ENCODE results near the gene CENPL.
A peak's percentile ranks its signal among the peaks of the same experiment; 100 is the strongest.

The CENPL gene, protein sequence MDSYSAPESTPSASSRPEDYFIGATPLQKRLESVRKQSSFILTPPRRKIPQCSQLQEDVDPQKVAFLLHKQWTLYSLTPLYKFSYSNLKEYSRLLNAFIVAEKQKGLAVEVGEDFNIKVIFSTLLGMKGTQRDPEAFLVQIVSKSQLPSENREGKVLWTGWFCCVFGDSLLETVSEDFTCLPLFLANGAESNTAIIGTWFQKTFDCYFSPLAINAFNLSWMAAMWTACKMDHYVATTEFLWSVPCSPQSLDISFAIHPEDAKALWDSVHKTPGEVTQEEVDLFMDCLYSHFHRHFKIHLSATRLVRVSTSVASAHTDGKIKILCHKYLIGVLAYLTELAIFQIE

DNA sequence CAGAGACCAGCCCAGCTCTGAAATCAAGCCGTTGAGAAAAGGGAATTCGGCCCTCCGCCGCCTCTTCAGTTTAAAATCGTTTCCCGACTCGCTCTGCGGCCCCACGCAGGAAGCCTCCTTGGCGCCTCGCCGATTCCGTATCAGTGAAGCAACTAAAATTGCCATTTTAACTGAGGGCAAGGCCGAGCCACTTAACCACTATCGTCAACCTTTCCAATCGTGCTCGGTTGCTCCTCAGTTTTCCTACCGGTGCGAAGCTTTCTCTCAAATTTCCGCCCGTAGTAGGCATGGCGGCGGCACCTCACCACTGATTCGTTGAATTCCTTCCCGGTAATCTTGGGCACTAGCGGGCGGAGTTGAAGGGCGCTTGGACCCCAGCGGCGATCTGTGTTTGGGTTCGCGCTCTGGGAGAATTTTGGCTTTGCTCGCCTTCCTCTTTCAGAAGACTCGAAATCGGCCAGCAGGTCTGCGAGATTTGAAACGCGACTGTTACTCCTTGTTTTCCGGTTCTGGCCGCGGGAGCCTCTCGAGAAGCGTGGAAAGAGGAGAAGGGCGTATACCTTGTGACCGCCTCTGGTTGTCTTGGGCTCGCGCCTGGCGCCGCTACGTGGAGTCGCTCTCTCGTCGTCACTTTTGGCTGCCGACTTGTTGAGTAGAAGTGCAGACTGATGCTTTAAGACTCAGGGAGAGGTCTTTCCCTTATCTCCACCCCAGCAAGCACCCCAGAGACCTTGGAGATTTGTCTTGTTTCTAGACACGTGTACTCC is at the start of gene CENPL, which contains the start of gene DARS2:
TSS of gene CENPL (minus strand) at position 569 of the 767 bp plus-strand sequence. CDS start 13,584 bp downstream, outside the sequence.
TSS of gene DARS2 (plus strand) at position 359 of the 767 bp plus-strand sequence. CDS start 557 bp downstream, outside the sequence.
- peak within 1 kb of the TSS; percentile 84 for H3K4me3 ChIP-seq (ENCODE audit: low read depth, low read length)
- H3K9me3 ChIP-seq (ENCODE audit: control insufficient read depth, insufficient read depth, low read length): no peaks in the 10 kb centered on the region
- H3K27me3 ChIP-seq (ENCODE audit: control insufficient read depth, insufficient read depth, low read length): no peaks in the 10 kb centered on the region
- peak within 1 kb of the TSS; percentile 89 for H3K9ac ChIP-seq (ENCODE audit: low read depth, low read length)
- H3K36me3 ChIP-seq (ENCODE audit: control insufficient read depth, insufficient read depth, low read length): no peaks in the 10 kb centered on the region
- peaks cover 2% of the 10 kb centered on the region for H3K4me1 ChIP-seq (ENCODE audit: control insufficient read depth, insufficient read depth, low read length)

DNA sequence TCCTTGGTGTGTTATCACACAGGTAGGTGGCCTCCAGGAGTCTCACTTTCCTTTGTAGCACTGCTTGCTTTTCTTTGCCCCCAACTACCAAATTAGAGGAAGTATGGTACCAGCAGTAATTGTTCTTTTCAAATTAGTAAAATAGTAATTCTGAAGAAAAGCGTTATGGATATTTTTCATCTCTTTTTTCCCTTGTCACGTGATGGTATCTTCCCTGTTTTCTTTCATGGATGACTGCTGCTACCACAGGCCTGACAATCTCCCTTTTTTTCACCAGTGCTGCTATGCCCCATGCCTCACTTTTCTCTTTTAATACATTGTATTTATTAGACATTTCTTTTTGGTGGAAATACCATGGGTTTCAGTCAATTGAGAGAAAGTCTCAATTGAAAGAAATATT is 46.8 kb upstream of the CENPL start:
- Histone ChIP-seq H3K4me3 (ENCODE audit: low read depth, low read length) (no peak overlapping the region), H3K9me3 (ENCODE audit: control insufficient read depth, insufficient read depth, low read length) (no peaks in the 10 kb centered on the region), H3K27me3 (ENCODE audit: control insufficient read depth, insufficient read depth, low read length) (no peaks in the 10 kb centered on the region), H3K36me3 (ENCODE audit: control insufficient read depth, insufficient read depth, low read length) (peaks cover 17% of the 10 kb centered on the region), H3K4me1 (ENCODE audit: control insufficient read depth, insufficient read depth, low read length) (no peaks in the 10 kb centered on the region), H3K9ac (ENCODE audit: low read depth, low read length) (no peak overlapping the region)

DNA sequence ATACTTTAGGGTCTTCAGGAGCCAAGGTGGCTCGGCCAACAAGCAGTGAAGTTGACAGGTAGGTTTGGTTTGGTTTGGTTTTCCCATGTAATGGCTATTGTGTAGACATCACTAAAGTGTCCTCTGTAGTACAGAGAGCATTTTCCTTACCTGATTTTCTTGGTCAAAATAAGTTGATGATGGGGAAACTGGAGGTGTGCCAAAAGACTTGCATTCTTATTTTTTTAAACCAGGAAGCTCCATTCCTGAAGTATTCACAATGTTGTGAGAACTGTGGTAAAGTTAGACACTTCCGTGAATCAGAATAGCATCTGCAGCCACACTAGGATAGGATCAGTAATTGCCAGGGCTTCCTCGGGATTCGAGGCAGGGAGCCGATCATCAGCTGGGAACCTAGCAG is 46.4 kb upstream of the CENPL start:
- Histone ChIP-seq H3K4me1 (ENCODE audit: control insufficient read depth, insufficient read depth, low read length) (no peaks in the 10 kb centered on the region), H3K9me3 (ENCODE audit: control insufficient read depth, insufficient read depth, low read length) (no peaks in the 10 kb centered on the region), H3K36me3 (ENCODE audit: control insufficient read depth, insufficient read depth, low read length) (peaks cover 18% of the 10 kb centered on the region), H3K9ac (ENCODE audit: low read depth, low read length) (no peak overlapping the region), H3K4me3 (ENCODE audit: low read depth, low read length) (no peak overlapping the region), H3K27me3 (ENCODE audit: control insufficient read depth, insufficient read depth, low read length) (no peaks in the 10 kb centered on the region)

DNA sequence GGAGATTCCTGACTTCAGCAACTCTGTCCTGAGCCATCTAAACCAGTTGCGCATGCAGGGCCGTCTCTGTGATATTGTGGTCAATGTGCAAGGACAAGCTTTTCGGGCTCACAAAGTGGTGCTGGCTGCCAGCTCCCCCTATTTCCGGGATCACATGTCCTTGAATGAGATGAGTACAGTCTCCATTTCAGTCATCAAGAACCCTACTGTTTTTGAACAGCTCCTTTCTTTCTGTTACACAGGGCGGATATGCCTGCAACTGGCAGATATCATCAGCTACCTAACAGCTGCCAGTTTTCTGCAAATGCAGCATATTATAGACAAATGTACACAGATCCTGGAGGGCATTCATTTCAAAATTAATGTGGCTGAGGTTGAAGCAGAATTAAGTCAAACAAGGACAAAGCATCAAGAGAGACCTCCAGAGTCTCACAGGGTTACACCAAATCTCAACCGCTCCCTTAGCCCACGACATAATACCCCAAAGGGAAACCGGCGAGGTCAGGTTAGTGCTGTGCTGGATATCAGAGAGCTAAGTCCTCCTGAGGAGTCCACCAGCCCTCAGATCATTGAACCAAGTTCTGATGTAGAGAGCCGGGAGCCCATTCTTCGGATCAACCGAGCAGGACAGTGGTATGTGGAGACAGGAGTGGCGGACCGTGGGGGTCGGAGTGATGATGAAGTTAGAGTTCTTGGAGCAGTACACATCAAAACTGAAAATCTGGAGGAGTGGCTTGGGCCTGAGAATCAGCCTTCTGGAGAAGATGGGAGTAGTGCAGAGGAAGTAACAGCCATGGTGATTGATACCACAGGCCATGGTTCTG is 45.8 kb upstream of the CENPL start:
- no peak overlapping the region for H3K4me3 ChIP-seq (ENCODE audit: low read depth, low read length)
- H3K9me3 ChIP-seq (ENCODE audit: control insufficient read depth, insufficient read depth, low read length): no peaks in the 10 kb centered on the region
- peaks cover 1% of the 10 kb centered on the region for H3K4me1 ChIP-seq (ENCODE audit: control insufficient read depth, insufficient read depth, low read length)
- no peaks in the 10 kb centered on the region for H3K27me3 ChIP-seq (ENCODE audit: control insufficient read depth, insufficient read depth, low read length)
- peaks cover 24% of the 10 kb centered on the region for H3K36me3 ChIP-seq (ENCODE audit: control insufficient read depth, insufficient read depth, low read length)
- H3K9ac ChIP-seq (ENCODE audit: low read depth, low read length): no peak overlapping the region

DNA sequence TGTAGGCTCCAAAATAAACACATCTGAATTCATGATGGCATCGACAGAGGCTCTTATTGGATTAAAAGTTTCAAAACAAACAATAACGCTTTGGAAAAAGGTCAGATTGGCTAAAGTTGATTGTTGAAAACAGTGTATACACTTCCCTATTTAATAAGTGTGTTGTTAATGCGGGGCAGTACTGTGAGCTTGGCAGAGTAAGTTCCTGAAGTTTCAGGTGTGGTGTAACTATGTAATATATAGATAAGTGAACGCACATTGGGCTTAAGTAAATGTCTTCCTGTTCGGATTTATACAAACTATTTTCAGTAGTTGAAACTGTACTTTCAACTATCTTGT is 44.3 kb upstream of the CENPL start:
- H3K4me1 ChIP-seq (ENCODE audit: control insufficient read depth, insufficient read depth, low read length): peaks cover 3% of the 10 kb centered on the region
- H3K9me3 ChIP-seq (ENCODE audit: control insufficient read depth, insufficient read depth, low read length): no peaks in the 10 kb centered on the region
- peak overlapping the region; percentile 85 for H3K4me3 ChIP-seq (ENCODE audit: low read depth, low read length)
- peaks cover 39% of the 10 kb centered on the region for H3K36me3 ChIP-seq (ENCODE audit: control insufficient read depth, insufficient read depth, low read length)
- no peaks in the 10 kb centered on the region for H3K27me3 ChIP-seq (ENCODE audit: control insufficient read depth, insufficient read depth, low read length)
- peak overlapping the region; percentile 76 for H3K9ac ChIP-seq (ENCODE audit: low read depth, low read length)

DNA sequence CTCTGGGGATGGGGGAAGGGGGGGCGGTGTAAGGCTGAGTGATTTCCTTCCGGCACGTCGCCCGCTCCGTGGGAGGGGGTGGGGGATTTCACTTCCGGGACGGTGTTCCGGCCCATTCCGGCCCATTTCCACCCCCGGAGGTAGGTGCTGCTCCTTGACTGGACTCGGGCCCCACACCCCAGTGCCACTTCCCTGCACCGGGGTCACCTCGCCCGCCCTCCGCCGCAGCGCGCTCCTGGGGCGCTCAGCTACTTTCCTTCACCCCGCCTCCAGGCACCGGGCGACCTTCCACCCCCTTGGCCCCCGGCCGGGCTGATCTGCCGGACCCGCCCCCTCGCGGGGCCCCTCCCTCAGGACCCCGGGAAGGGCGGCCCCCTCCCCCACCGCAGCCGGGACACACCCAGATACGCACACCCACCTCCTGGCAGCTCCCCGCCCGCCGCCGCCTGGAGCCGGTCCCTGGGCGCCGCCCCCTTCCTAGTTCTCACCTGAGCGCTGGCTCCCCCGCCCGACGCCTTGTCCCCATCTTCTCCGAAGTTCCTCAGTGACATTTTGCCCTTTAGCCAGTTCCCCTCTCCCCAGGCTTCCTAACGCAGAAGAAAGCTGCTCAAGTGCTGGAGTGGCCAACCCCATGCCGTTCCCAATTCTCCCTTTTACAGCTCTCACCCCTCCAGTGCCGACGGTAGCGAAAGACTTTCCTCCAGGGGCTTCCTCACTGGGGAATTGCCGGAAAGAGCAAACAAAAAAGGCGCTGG is 43.8 kb upstream of the CENPL start, which contains the start of gene ZBTB37:
TSS of gene ZBTB37 (plus strand) at position 115 of the 755 bp plus-strand sequence. CDS start 1,846 bp downstream, outside the sequence.
- Histone ChIP-seq H3K36me3 (ENCODE audit: control insufficient read depth, insufficient read depth, low read length) (peaks cover 43% of the 10 kb centered on the region), H3K27me3 (ENCODE audit: control insufficient read depth, insufficient read depth, low read length) (no peaks in the 10 kb centered on the region), H3K4me1 (ENCODE audit: control insufficient read depth, insufficient read depth, low read length) (peaks cover 3% of the 10 kb centered on the region), H3K9ac (ENCODE audit: low read depth, low read length) (peak within 1 kb of the TSS; percentile 99), H3K9me3 (ENCODE audit: control insufficient read depth, insufficient read depth, low read length) (no peaks in the 10 kb centered on the region), H3K4me3 (ENCODE audit: low read depth, low read length) (peak within 1 kb of the TSS; percentile 99)

DNA sequence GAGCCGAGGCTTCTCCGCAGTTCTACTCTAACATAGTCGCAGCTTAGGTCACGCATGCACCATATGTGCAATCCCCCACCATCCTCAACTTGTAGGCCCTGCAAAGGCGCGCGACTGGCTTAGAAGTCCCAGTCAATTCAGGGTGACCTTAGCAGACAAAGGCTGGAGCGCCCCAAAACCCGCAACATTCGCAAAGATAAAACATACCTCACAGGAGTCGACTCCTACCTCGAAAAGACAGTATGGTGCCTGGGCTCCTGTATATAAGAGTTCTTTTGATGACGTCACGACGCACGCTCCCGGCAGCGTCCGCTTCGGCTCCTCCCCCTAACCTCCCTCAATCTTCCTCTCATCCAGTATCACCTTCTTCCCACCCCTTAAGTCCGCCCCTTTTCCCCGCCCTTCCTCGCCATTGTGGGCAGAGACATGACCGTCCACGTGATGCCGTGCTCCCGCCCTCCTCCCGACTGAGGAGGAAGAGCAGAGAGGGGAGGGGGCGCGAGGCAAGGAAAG is 43.1 kb upstream of the CENPL start, which contains the start of gene GAS5:
TSS of gene GAS5 (minus strand) at position 237 of the 513 bp plus-strand sequence.
- H3K27me3 ChIP-seq (ENCODE audit: control insufficient read depth, insufficient read depth, low read length): no peaks in the 10 kb centered on the region
- H3K9me3 ChIP-seq (ENCODE audit: control insufficient read depth, insufficient read depth, low read length): no peaks in the 10 kb centered on the region
- H3K9ac ChIP-seq (ENCODE audit: low read depth, low read length): peak within 1 kb of the TSS; percentile 99
- H3K4me3 ChIP-seq (ENCODE audit: low read depth, low read length): peak within 1 kb of the TSS; percentile 99
- peaks cover 49% of the 10 kb centered on the region for H3K36me3 ChIP-seq (ENCODE audit: control insufficient read depth, insufficient read depth, low read length)
- peaks cover 3% of the 10 kb centered on the region for H3K4me1 ChIP-seq (ENCODE audit: control insufficient read depth, insufficient read depth, low read length)

DNA sequence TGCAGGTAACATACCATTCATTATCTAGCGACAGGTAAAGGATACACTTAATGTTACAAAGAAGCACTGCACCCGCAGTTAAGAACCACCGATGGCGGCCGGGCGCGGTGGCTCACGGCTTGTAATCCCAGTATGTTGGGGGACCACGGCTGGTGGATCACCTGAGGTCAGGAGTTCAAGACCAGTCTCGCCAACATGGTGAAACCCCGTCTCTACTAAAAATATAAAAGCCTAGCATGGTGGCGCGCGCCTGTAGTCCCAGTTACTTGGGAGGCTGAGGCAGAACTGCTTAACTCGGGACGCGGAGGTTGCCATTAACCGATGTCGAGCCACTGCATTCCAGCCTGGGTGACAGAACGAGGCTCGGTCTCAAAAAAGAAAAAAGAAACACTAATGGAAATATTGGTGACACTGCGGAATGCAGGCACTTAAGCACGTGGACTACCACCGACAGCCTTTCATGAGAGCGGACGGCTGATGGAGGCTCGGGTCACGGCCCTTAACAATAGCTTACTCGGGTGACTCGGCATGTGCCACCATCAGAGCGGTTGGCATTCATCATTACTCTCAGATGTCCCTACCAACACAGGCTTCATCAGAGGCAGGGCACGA is 42.6 kb upstream of the CENPL start:
- peaks cover 49% of the 10 kb centered on the region for H3K36me3 ChIP-seq (ENCODE audit: control insufficient read depth, insufficient read depth, low read length)
- H3K4me3 ChIP-seq (ENCODE audit: low read depth, low read length): peak overlapping the region; percentile 99
- peak overlapping the region; percentile 99 for H3K9ac ChIP-seq (ENCODE audit: low read depth, low read length)
- H3K9me3 ChIP-seq (ENCODE audit: control insufficient read depth, insufficient read depth, low read length): no peaks in the 10 kb centered on the region
- H3K4me1 ChIP-seq (ENCODE audit: control insufficient read depth, insufficient read depth, low read length): peaks cover 3% of the 10 kb centered on the region
- H3K27me3 ChIP-seq (ENCODE audit: control insufficient read depth, insufficient read depth, low read length): no peaks in the 10 kb centered on the region

DNA sequence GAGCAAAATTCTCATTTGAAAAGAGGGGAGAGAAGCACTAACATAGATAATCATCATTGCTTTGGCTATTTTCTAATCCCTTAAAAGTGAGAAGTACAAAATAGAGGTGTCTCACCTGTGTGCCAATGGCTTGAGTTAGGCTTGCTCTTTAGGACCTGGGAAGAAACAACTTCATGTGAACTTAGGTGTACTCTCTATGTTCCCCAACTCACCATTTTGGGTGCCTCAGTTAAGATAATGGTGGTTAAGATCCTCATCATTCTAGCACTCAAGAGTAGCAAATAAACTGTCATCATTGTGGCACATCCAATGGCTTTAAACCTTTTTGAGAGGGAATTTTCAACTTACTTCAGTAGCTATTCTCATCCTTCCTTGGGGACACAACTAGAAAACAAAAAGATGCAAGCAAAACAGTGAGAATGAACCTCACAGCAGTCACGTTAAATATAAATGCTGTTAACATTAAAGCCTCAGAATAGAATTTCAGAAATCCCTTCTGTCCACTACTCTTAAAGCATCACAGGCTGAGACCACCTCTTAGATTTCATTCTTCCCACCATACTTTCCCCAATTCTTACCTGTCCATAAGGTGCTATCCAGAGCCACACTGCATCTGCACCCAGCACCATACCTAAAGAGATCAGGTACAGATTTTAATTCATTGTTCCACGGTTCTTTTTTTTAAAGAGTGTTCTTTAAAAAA is 41.9 kb upstream of the CENPL start:
- H3K9ac ChIP-seq (ENCODE audit: low read depth, low read length): peak overlapping the region; percentile 99
- H3K9me3 ChIP-seq (ENCODE audit: control insufficient read depth, insufficient read depth, low read length): no peaks in the 10 kb centered on the region
- peaks cover 49% of the 10 kb centered on the region for H3K36me3 ChIP-seq (ENCODE audit: control insufficient read depth, insufficient read depth, low read length)
- peaks cover 3% of the 10 kb centered on the region for H3K4me1 ChIP-seq (ENCODE audit: control insufficient read depth, insufficient read depth, low read length)
- H3K4me3 ChIP-seq (ENCODE audit: low read depth, low read length): peak overlapping the region; percentile 99
- H3K27me3 ChIP-seq (ENCODE audit: control insufficient read depth, insufficient read depth, low read length): no peaks in the 10 kb centered on the region
